ENCODE measurements around the gene AP1AR. TPM values are rescaled to one million over a fixed set of nuclear protein-coding genes. Genes with fewer than 3 reads are reported as not detected.

Gene AP1AR
- total RNA-seq, 1 donor from 2014 or later, result 20.0 TPM

GRCh38 chr4:112279025-112279881 lies 47.7 kb downstream of the AP1AR start:
- Histone ChIP-seq H3K9me3 (ENCODE audit: insufficient read depth, low read depth, low read length) (no peaks in the 10 kb centered on the region), H3K9ac (ENCODE audit: low read length) (no peak overlapping the region), H3K4me3 (ENCODE audit: insufficient read depth, low read depth, low read length) (no peak overlapping the region), H4K20me1 (ENCODE audit: insufficient read depth, low read length) (peaks cover 3% of the 10 kb centered on the region), H3K4me1 (ENCODE audit: insufficient read depth, low read length) (peaks cover 4% of the 10 kb centered on the region), H3K4me2 (ENCODE audit: low read length) (no peak overlapping the region), H3K36me3 (ENCODE audit: insufficient read depth, low read length) (no peaks in the 10 kb centered on the region), H3K79me2 (ENCODE audit: insufficient read depth, low read length) (peaks cover 17% of the 10 kb centered on the region), H2AFZ (ENCODE audit: low read depth, low read length) (no peak overlapping the region), H3K27me3 (ENCODE audit: insufficient read depth, low read length) (no peaks in the 10 kb centered on the region), H3K27ac (ENCODE audit: low read depth, low read length) (no peak overlapping the region)
- no peaks in the 10 kb centered on the region for H3K4me1 Mint-ChIP-seq (ENCODE audit: low read depth, unreplicated experiment)
- TF ChIP-seq CTCF (IDR thresholded peaks at IDR 0.05; ENCODE audit: insufficient read depth, low read depth, low read length) (no peak), EZH2 (IDR thresholded peaks at IDR 0.05; ENCODE audit: insufficient read depth, low read length) (no peak)
- no peaks in the 10 kb centered on the region for H3K27me3 Mint-ChIP-seq (ENCODE audit: low read depth, unreplicated experiment)
- H3K4me3 Mint-ChIP-seq (ENCODE audit: unreplicated experiment), result no peak overlapping the region
- FAIRE-seq, result no peak
- H3K27ac Mint-ChIP-seq (ENCODE audit: unreplicated experiment), result no peak overlapping the region
- peaks cover 4% of the 10 kb centered on the region for H3K36me3 Mint-ChIP-seq (ENCODE audit: low read depth, unreplicated experiment)
- DNase-seq (ENCODE audit: low read depth), result no peak
- no peaks in the 10 kb centered on the region for H3K9me3 Mint-ChIP-seq (ENCODE audit: unreplicated experiment)

GRCh38 chr4:112279882-112280315 lies 48.3 kb downstream of the AP1AR start:
- no peaks in the 10 kb centered on the region for H3K36me3 ChIP-seq (ENCODE audit: insufficient read depth, low read length)
- no peak overlapping the region for H3K9ac ChIP-seq (ENCODE audit: low read length)
- peaks cover 3% of the 10 kb centered on the region for H4K20me1 ChIP-seq (ENCODE audit: insufficient read depth, low read length)
- no peak for FAIRE-seq
- H3K27me3 ChIP-seq (ENCODE audit: insufficient read depth, low read length), result no peaks in the 10 kb centered on the region
- H3K4me3 ChIP-seq (ENCODE audit: insufficient read depth, low read depth, low read length), result no peak overlapping the region
- Mint-ChIP-seq H3K9me3 (ENCODE audit: unreplicated experiment) (no peaks in the 10 kb centered on the region), H3K4me3 (ENCODE audit: unreplicated experiment) (no peak overlapping the region), H3K27ac (ENCODE audit: unreplicated experiment) (no peak overlapping the region), H3K4me1 (ENCODE audit: low read depth, unreplicated experiment) (no peaks in the 10 kb centered on the region), H3K36me3 (ENCODE audit: low read depth, unreplicated experiment) (peaks cover 4% of the 10 kb centered on the region), H3K27me3 (ENCODE audit: low read depth, unreplicated experiment) (no peaks in the 10 kb centered on the region)
- no peak overlapping the region for H3K4me2 ChIP-seq (ENCODE audit: low read length)
- DNase-seq (ENCODE audit: low read depth), result no peak
- no peak overlapping the region for H2AFZ ChIP-seq (ENCODE audit: low read depth, low read length)
- no peaks in the 10 kb centered on the region for H3K9me3 ChIP-seq (ENCODE audit: insufficient read depth, low read depth, low read length)
- H3K79me2 ChIP-seq (ENCODE audit: insufficient read depth, low read length), result peaks cover 22% of the 10 kb centered on the region
- no peak overlapping the region for H3K27ac ChIP-seq (ENCODE audit: low read depth, low read length)
- no peak for TF ChIP-seq CTCF (IDR thresholded peaks at IDR 0.05; ENCODE audit: insufficient read depth, low read depth, low read length)
- no peak for TF ChIP-seq EZH2 (IDR thresholded peaks at IDR 0.05; ENCODE audit: insufficient read depth, low read length)
- peaks cover 9% of the 10 kb centered on the region for H3K4me1 ChIP-seq (ENCODE audit: insufficient read depth, low read length)
